H1 (cell line): ENCODE data around the gene LINC01488. TPM values are rescaled to one million over a fixed set of nuclear protein-coding genes. Genes with fewer than 3 reads are reported as not detected.

Experiments
- CTCF ChIA-PET: fragments of 300-600 bp; sonication (Branson Sonifier 250); formaldehyde crosslinking; loops from one replicate; lab custom pipeline; 2021; ENCODE audit not compliant: partially characterized antibody; lab: Charles Lee
- POLR2A ChIA-PET: fragments of 300-600 bp; sonication (Branson Sonifier 250); formaldehyde crosslinking; loops from one replicate; lab custom pipeline; 2021; ENCODE audit warnings: inconsistent platforms; ENCODE audit not compliant: partially characterized antibody; lab: Charles Lee
- DNase-seq, 2 experiments: peaks; one replicate each; pipeline versions ENCODE4 v3.0.0 to v3.0.0-alpha.2; 2010 to 2022; ENCODE audit warnings: low spot score in 2 of 2, low read depth in 1 of 2, mixed read lengths in 1 of 2
- FAIRE-seq: peaks from 2 replicates; lab custom pipeline; 2011; peaks lifted over from hg19 to GRCh38; lab: Jason Lieb, UNC
- H2AFZ ChIP-seq: 2 replicates; pipeline ENCODE4 v1.8.1; 2012; ENCODE audit warnings: low read length, inconsistent platforms
- H2AK5ac ChIP-seq: 2 replicates; pipeline ENCODE4 v1.6.1; 2013; ENCODE audit warnings: low read depth, low read length
- H2BK120ac ChIP-seq: replicated peaks from 2 replicates; pipeline ENCODE3; 2013; ENCODE audit warnings: low read depth, low read length, inconsistent platforms
- H2BK12ac ChIP-seq: 2 replicates; pipeline ENCODE4 v1.6.1; 2013; ENCODE audit warnings: low read depth, low read length
- H2BK15ac ChIP-seq: 2 replicates; pipeline ENCODE4 v1.6.1; 2013; ENCODE audit warnings: low read length
- H2BK20ac ChIP-seq: 2 replicates; pipeline ENCODE4 v1.6.1; 2013; ENCODE audit warnings: low read length
- H2BK5ac ChIP-seq: 2 replicates; pipeline ENCODE4 v1.6.1; 2013; ENCODE audit warnings: low read depth, low read length
- H3K14ac ChIP-seq: 2 replicates; pipeline ENCODE4 v1.6.1; 2013; ENCODE audit warnings: inconsistent platforms; ENCODE audit not compliant: insufficient read length
- H3K18ac ChIP-seq: 2 replicates; pipeline ENCODE4 v1.6.1; 2013; ENCODE audit warnings: low read length; ENCODE audit errors: extremely low read depth
- H3K23ac ChIP-seq: 2 replicates; pipeline ENCODE4 v1.6.1; 2013; ENCODE audit warnings: inconsistent platforms; ENCODE audit not compliant: insufficient read length
- H3K23me2 ChIP-seq: 2 replicates; pipeline ENCODE4 v1.6.1; 2013; ENCODE audit warnings: low read depth, low read length
- H3K27ac ChIP-seq: 2 replicates; pipeline ENCODE4 v1.6.1; 2011; ENCODE audit warnings: low read depth, low read length, inconsistent platforms
- H3K27me3 ChIP-seq, 4 experiments: replicated peaks in 1 of 4; 1 replicate in 1 of 4; 2 replicates in 3 of 4; pipeline versions ENCODE4 v1.6.1 to v1.8.1; 2011 to 2013; ENCODE audit warnings: low read length in 3 of 4, mild to moderate bottlenecking in 3 of 4, inconsistent platforms in 2 of 4, mixed read lengths in 2 of 4, moderate library complexity in 1 of 4; ENCODE audit not compliant: control insufficient read depth in 3 of 4, insufficient read depth in 3 of 4; ENCODE audit errors: extremely low read depth in 1 of 4
- H3K36me3 ChIP-seq, 4 experiments: 2 replicates each; pipeline versions ENCODE4 v1.6.1 to v1.8.1; 2011 to 2013; ENCODE audit warnings: mild to moderate bottlenecking in 4 of 4, low read length in 3 of 4, moderate library complexity in 2 of 4, control low read depth in 1 of 4, inconsistent platforms in 1 of 4; ENCODE audit not compliant: insufficient read depth in 4 of 4, control insufficient read depth in 2 of 4
- H3K4ac ChIP-seq: replicated peaks from 2 replicates; pipeline ENCODE3; 2013; ENCODE audit warnings: low read length, low read depth, mixed read lengths, inconsistent platforms; ENCODE audit not compliant: insufficient read length
- H3K4me1 ChIP-seq, 4 experiments: replicated peaks in 1 of 4; 1 replicate in 1 of 4; 2 replicates in 3 of 4; pipeline versions ENCODE4 v1.6.1 to v1.8.1; 2011 to 2013; ENCODE audit warnings: low read length in 3 of 4, inconsistent platforms in 2 of 4, mixed read lengths in 1 of 4; ENCODE audit not compliant: insufficient read depth in 4 of 4, control insufficient read depth in 3 of 4
- H3K4me2 ChIP-seq, 2 experiments: 2 replicates each; pipeline versions ENCODE4 v1.6.1 to v1.8.1; 2011 to 2013; ENCODE audit warnings: low read depth in 2 of 2, low read length in 2 of 2, control low read depth in 1 of 2, inconsistent platforms in 1 of 2, mild to moderate bottlenecking in 1 of 2; ENCODE audit not compliant: insufficient read depth in 1 of 2
- H3K4me3 ChIP-seq, 4 experiments: fragments of 200-600, 300-600 bp in 1 of 4; sonication (generic), shearing (Covaris generic), sonication (Bioruptor Twin) in 1 of 4; 2 replicates each; pipeline versions ENCODE4 v1.5.1 to v1.8.1; 2011 to 2016; ENCODE audit warnings: low read length in 4 of 4, low read depth in 3 of 4, control low read depth in 2 of 4, inconsistent platforms in 2 of 4, mild to moderate bottlenecking in 2 of 4, mixed read lengths in 1 of 4, moderate library complexity in 1 of 4; ENCODE audit not compliant: insufficient read depth in 2 of 4; ENCODE audit errors: extremely low read depth in 1 of 4
- H3K56ac ChIP-seq: replicated peaks from 2 replicates; pipeline ENCODE3; 2013; ENCODE audit warnings: low read depth, mild to moderate bottlenecking, mixed read lengths, low read length, inconsistent platforms; ENCODE audit not compliant: insufficient read length
- H3K79me1 ChIP-seq: 2 replicates; pipeline ENCODE4 v1.6.1; 2013; ENCODE audit warnings: low read depth, low read length, control low read depth
- H3K79me2 ChIP-seq, 2 experiments: 2 replicates each; pipeline versions ENCODE4 v1.6.1 to v1.8.1; 2012 to 2013; ENCODE audit warnings: low read length in 2 of 2, mild to moderate bottlenecking in 2 of 2, inconsistent platforms in 1 of 2; ENCODE audit not compliant: insufficient read depth in 2 of 2, control insufficient read depth in 1 of 2
- H3K9ac ChIP-seq, 4 experiments: replicated peaks in 1 of 4; 1 replicate in 1 of 4; 2 replicates in 3 of 4; pipeline versions ENCODE4 v1.6.1 to v1.8.1; 2011 to 2013; ENCODE audit warnings: low read depth in 3 of 4, low read length in 3 of 4, control low read depth in 2 of 4, mild to moderate bottlenecking in 2 of 4, moderate library complexity in 2 of 4, inconsistent platforms in 1 of 4; ENCODE audit errors: extremely low read depth in 1 of 4
- H3K9me3 ChIP-seq, 2 experiments: 2 replicates each; pipeline versions ENCODE4 v1.6.1 to v1.8.1; 2012 to 2013; ENCODE audit warnings: mild to moderate bottlenecking in 2 of 2, moderate library complexity in 2 of 2, control low read depth in 1 of 2, inconsistent platforms in 1 of 2, low read depth in 1 of 2, low read length in 1 of 2, mixed read lengths in 1 of 2; ENCODE audit not compliant: insufficient read depth in 2 of 2
- H4K20me1 ChIP-seq, 2 experiments: replicated peaks in 1 of 2; 2 replicates each; pipeline versions ENCODE3 to v1.8.1; 2011 to 2013; ENCODE audit warnings: inconsistent platforms in 2 of 2, low read length in 2 of 2, mild to moderate bottlenecking in 1 of 2; ENCODE audit not compliant: insufficient read depth in 2 of 2, control insufficient read depth in 1 of 2
- H4K5ac ChIP-seq: 2 replicates; pipeline ENCODE4 v1.6.1; 2013; ENCODE audit warnings: low read length, low read depth, mixed read lengths, inconsistent platforms; ENCODE audit not compliant: insufficient read length
- H4K8ac ChIP-seq: 2 replicates; pipeline ENCODE4 v1.8.0; 2013; ENCODE audit warnings: mild to moderate bottlenecking, moderate library complexity, low read length, inconsistent platforms; ENCODE audit not compliant: insufficient read depth; ENCODE audit errors: extremely low read depth
- H4K91ac ChIP-seq: replicated peaks from 2 replicates; pipeline ENCODE3; 2013; ENCODE audit warnings: low read length, mixed read lengths, inconsistent platforms; ENCODE audit not compliant: insufficient read length
- CHD1 ChIP-seq: IDR thresholded peaks from 2 replicates; pipeline ENCODE4 v1.6.1; 2012; ENCODE audit warnings: low read depth, low read length, improper control_type of control experiment
- CHD2 ChIP-seq: IDR thresholded peaks from 2 replicates; pipeline ENCODE4 v1.6.1; 2012; ENCODE audit warnings: low read length, improper control_type of control experiment
- CREB1 ChIP-seq: IDR thresholded peaks from 2 replicates; pipeline ENCODE4 v1.6.1; 2012; ENCODE audit warnings: inconsistent platforms
- KDM1A ChIP-seq: fragments of 200-600, 300-600 bp; sonication (generic); IDR thresholded peaks from 2 replicates; pipeline ENCODE4 v1.7.1; 2016; ENCODE audit warnings: mild to moderate bottlenecking, low read length, borderline replicate concordance
- KDM5A ChIP-seq: fragments of 200-600 bp; IDR thresholded peaks from 2 replicates; pipeline ENCODE4 v1.7.1; 2012; ENCODE audit warnings: mild to moderate bottlenecking, low read length, inconsistent platforms, mixed read lengths
- RAD21 ChIP-seq, 2 experiments: IDR thresholded peaks in 1 of 2; conservative IDR thresholded peaks in 1 of 2; 2 replicates each; pipeline ENCODE4 v1.6.1; 2011; ENCODE audit warnings: low read depth in 2 of 2, low read length in 2 of 2, improper control_type of control experiment in 1 of 2, inconsistent platforms in 1 of 2, mild to moderate bottlenecking in 1 of 2, moderate library complexity in 1 of 2
- SP4 ChIP-seq: IDR thresholded peaks from 2 replicates; pipeline ENCODE4 v1.6.1; 2012; ENCODE audit warnings: low read length, inconsistent platforms
- TEAD4 ChIP-seq: IDR thresholded peaks from 2 replicates; pipeline ENCODE4 v1.6.1; 2012; ENCODE audit warnings: low read depth, low read length, inconsistent platforms, mixed read lengths
- WGBS, 2 experiments: shearing (Covaris generic) in 1 of 2; methylation state at CpG; one replicate each; pipeline versions ENCODE4 v1.1.6 to v1.1.7; 2013 to 2015; ENCODE audit warnings: low lambda C conversion rate in 2 of 2, mixed read lengths in 2 of 2, inconsistent platforms in 1 of 2, low coverage in 1 of 2, missing lambda C conversion rate in 1 of 2; ENCODE audit not compliant: insufficient replicate concordance in 2 of 2, insufficient coverage in 1 of 2, insufficient read length in 1 of 2; ENCODE audit errors: extremely low coverage in 1 of 2, missing lambda C conversion rate in 1 of 2; 5-methylcytosine and 5-hydroxymethylcytosine counted together
- polyA plus RNA-seq, 7 experiments: library from polyadenylated mRNA; depleted of rRNA in 3 of 7; stranded (reverse) in 5 of 7; unstranded in 2 of 7; fragments of >200 nt in 5 of 7; fragments of 200-250 nt in 2 of 7; gene quantifications; 1 replicate in 5 of 7; 2 replicates in 1 of 7; 4 replicates in 1 of 7; pipeline versions ENCODE4 v1.2.1 to v1.2.3, GENCODE V29; 2011 to 2013; ENCODE audit warnings: missing spikeins in 2 of 7, mixed read lengths in 2 of 7
- total RNA-seq: library from RNA; stranded (reverse); fragmentation: NEBNext Ultra II Directional; extraction: Animal tissue kit (Norgen Biotek cat#: 25700); gene quantifications from 2 replicates; pipeline ENCODE4 v1.2.1, GENCODE V29; 2021

Gene LINC01488
- total and polyA plus RNA-seq, 2 of the 8 experiments (the other 6 are each of a cell fraction or from before 2014, with no cell fraction given): not detected

DNA sequence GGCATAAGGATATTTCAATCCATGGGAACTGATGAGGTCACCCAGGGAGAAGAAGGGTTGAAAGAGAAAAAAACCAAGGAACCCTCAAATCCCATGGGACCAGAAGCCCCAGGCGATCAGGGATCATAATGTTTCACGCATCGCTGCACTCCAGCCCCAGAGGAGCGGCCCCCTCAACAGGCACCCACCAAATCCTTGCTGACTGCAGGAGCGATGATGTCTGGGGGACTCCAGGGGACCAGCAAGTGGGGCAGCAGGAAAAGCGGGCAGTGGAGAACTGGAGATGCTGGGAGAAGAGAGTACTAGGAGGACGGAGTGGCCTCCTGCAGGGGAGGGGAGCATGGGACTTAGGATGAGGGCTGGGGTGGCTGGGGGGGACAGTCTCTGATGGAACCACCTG lies 47.7 kb upstream of the LINC01488 start:
- no peaks in the 10 kb centered on the region for H4K20me1 ChIP-seq
- H3K9me3 ChIP-seq: no peaks in the 10 kb centered on the region
- H3K4me1 ChIP-seq: peaks cover 2 to 44% (median 30%) of the 10 kb centered on the region in 4 experiments
- POLR2A ChIA-PET: interaction anchor here (1.8 kb wide), 1 partner anchor 206 kb away, joined by 5 read pairs; no protein-coding TSS in a partner anchor
- H3K18ac ChIP-seq: 0 out of 2 replicates have a peak overlapping the region, but pooled peaks have one; percentile 83
- no peak overlapping the region for H3K23ac ChIP-seq
- H3K36me3 ChIP-seq: no peaks in the 10 kb centered on the region
- H3K9ac ChIP-seq: no peak overlapping the region
- H2BK20ac ChIP-seq: peak overlapping the region; percentile 61; the same call in 1 of the 2 replicates
- H3K4me3 ChIP-seq: no peak overlapping the region
- peak overlapping the region; percentile 85 for H4K91ac ChIP-seq
- H2AK5ac ChIP-seq: peak overlapping the region; percentile 40; the same call in 1 of the 2 replicates
- peak overlapping the region; percentile 94; the same call in 1 of the 2 replicates for H2BK12ac ChIP-seq
- CTCF ChIA-PET: interaction anchor here (1.1 to 1.3 kb wide), 2 partner anchors 141 to 210 kb away, joined by 3 read pairs; no protein-coding TSS in a partner anchor
- TF ChIP-seq TEAD4 (no peak), CHD1 (no peak), SP4 (no peak), CHD2 (no peak), KDM5A (no peak), RAD21 (IDR thresholded peaks at IDR 0.05 in 1 of 2, conservative IDR thresholded peaks at IDR 0.05 in 1 of 2; ENCODE audit: low read depth in 2 of 2, low read length in 2 of 2) (no peak), KDM1A (no peak), CREB1 (no peak)
- DNase-seq (no peak), FAIRE-seq (no peak)
- H4K8ac ChIP-seq: no peak overlapping the region
- H3K4me2 ChIP-seq: no peak overlapping the region
- no peak overlapping the region for H3K27ac ChIP-seq
- H3K56ac ChIP-seq: no peak overlapping the region
- H2AFZ ChIP-seq: no peak overlapping the region
- H3K14ac ChIP-seq: no peak overlapping the region
- H3K79me2 ChIP-seq: no peaks in the 10 kb centered on the region
- H4K5ac ChIP-seq: no peak overlapping the region
- H2BK15ac ChIP-seq: peak overlapping the region; percentile 61; the same call in 1 of the 2 replicates
- no peak overlapping the region for H2BK120ac ChIP-seq
- H3K4ac ChIP-seq: no peak overlapping the region
- no peaks in the 10 kb centered on the region for H3K23me2 ChIP-seq
- peak overlapping the region; percentile 80; the same call in 1 of the 2 replicates for H2BK5ac ChIP-seq
- H3K79me1 ChIP-seq: no peaks in the 10 kb centered on the region
- WGBS, 2 experiments: 82% methylated on average over 6 of the region's 7 CpGs; no CpG with 5 or more reads in 1 of the 2 experiments
- peaks cover 0 to 3% (median 1%) of the 10 kb centered on the region in 4 experiments; a peak in 3 of 7 replicates for H3K27me3 ChIP-seq
